H1 (cell line): Measurements from ENCODE around the gene FAM237A. TPM values are rescaled to one million over a fixed set of nuclear protein-coding genes. Genes with fewer than 3 reads are reported as not detected.

Experiments used
- CEBPB ChIP-seq: IDR thresholded peaks from 2 replicates; pipeline ENCODE4 v1.6.1; 2012; ENCODE audit warnings: low read depth, low read length
- CHD7 ChIP-seq: fragments of 300-600 bp; sonication (generic); IDR thresholded peaks from 2 replicates; pipeline ENCODE4 v1.7.1; 2012; ENCODE audit warnings: low read length, moderate library complexity, mild to moderate bottlenecking, inconsistent platforms; ENCODE audit not compliant: insufficient replicate concordance
- GABPA ChIP-seq: IDR thresholded peaks from 2 replicates; pipeline ENCODE4 v1.6.1; 2011; ENCODE audit warnings: mild to moderate bottlenecking, low read length, moderate library complexity, borderline replicate concordance; ENCODE audit not compliant: insufficient read depth
- NRF1 ChIP-seq: IDR thresholded peaks from 2 replicates; pipeline ENCODE4 v1.6.1; 2011; ENCODE audit warnings: mild to moderate bottlenecking, low read depth, low read length, improper control_type of control experiment
- RAD21 ChIP-seq, 2 experiments: IDR thresholded peaks in 1 of 2; conservative IDR thresholded peaks in 1 of 2; 2 replicates each; pipeline ENCODE4 v1.6.1; 2011; ENCODE audit warnings: low read depth in 2 of 2, low read length in 2 of 2, improper control_type of control experiment in 1 of 2, inconsistent platforms in 1 of 2, mild to moderate bottlenecking in 1 of 2, moderate library complexity in 1 of 2
- SIN3A ChIP-seq, 2 experiments: IDR thresholded peaks in 1 of 2; conservative IDR thresholded peaks in 1 of 2; 2 replicates each; pipeline ENCODE4 v1.6.1; 2011 to 2012; ENCODE audit warnings: low read length in 2 of 2, improper control_type of control experiment in 1 of 2, low read depth in 1 of 2, mild to moderate bottlenecking in 1 of 2
- SP1 ChIP-seq: IDR thresholded peaks from 2 replicates; pipeline ENCODE4 v1.6.1; 2011; ENCODE audit warnings: low read depth, low read length
- SUZ12 ChIP-seq: fragments of 200-600 bp; sonication (generic); IDR thresholded peaks from 2 replicates; pipeline ENCODE4 v1.6.1; 2012; ENCODE audit warnings: mild to moderate bottlenecking, inconsistent platforms, low read length, moderate library complexity, mixed read lengths
- TEAD4 ChIP-seq: IDR thresholded peaks from 2 replicates; pipeline ENCODE4 v1.6.1; 2012; ENCODE audit warnings: low read depth, low read length, inconsistent platforms, mixed read lengths
- polyA plus RNA-seq, 7 experiments: library from polyadenylated mRNA; depleted of rRNA in 3 of 7; stranded (reverse) in 5 of 7; unstranded in 2 of 7; fragments of >200 nt in 5 of 7; fragments of 200-250 nt in 2 of 7; gene quantifications; 1 replicate in 5 of 7; 2 replicates in 1 of 7; 4 replicates in 1 of 7; pipeline versions ENCODE4 v1.2.1 to v1.2.3, GENCODE V29; 2011 to 2013; ENCODE audit warnings: missing spikeins in 2 of 7, mixed read lengths in 2 of 7
- total RNA-seq: library from RNA; stranded (reverse); fragmentation: NEBNext Ultra II Directional; extraction: Animal tissue kit (Norgen Biotek cat#: 25700); gene quantifications from 2 replicates; pipeline ENCODE4 v1.2.1, GENCODE V29; 2021

Gene FAM237A
- total and polyA plus RNA-seq, 2 of the 8 experiments (the other 6 are each of a cell fraction or from before 2014, with no cell fraction given): not detected

GRCh38 chr2:206597717-206598218 is 44.5 kb upstream of the FAM237A start (continued):
- TF ChIP-seq CHD7 (no peak), CEBPB (no peak), NRF1 (no peak), GABPA (no peak), TEAD4 (no peak), SUZ12 (no peak), RAD21 (IDR thresholded peaks at IDR 0.05 in 1 of 2, conservative IDR thresholded peaks at IDR 0.05 in 1 of 2; ENCODE audit: low read depth in 2 of 2, low read length in 2 of 2) (no peak), SIN3A (conservative IDR thresholded peaks at IDR 0.05 in 1 of 2, IDR thresholded peaks at IDR 0.05 in 1 of 2; ENCODE audit: low read depth in 1 of 2, low read length in 2 of 2) (no peak), SP1 (no peak)
